ENCODE measurements around the gene PDF.

- no peak for TF ChIP-seq CTCF (conservative IDR thresholded peaks at IDR 0.05; ENCODE audit: low read length)
- TF ChIP-seq EZH2phosphoT487 (IDR thresholded peaks at IDR 0.05; ENCODE audit: borderline replicate concordance, low read depth, low read length) = no peak
Observed at GRCh38 chr16:69348222-69348621, 17.8 kb upstream of the PDF start.

Measured in OCI-LY7 (cell line).